Retina (tissue), 1 donor: Measurements from ENCODE around the gene CPNE4.

ENCODE experiments used
- DNase-seq: peaks from one replicate; pipeline ENCODE4 v3.0.0-alpha.2; 2016

The CPNE4 gene

GRCh38 chr3:131795390-131796090 lies 239.3 kb downstream of the CPNE4 start:
- DNase-seq = peak; percentile 8

GRCh38 chr3:131794766-131795388 lies 239.9 kb downstream of the CPNE4 start:
- peak; percentile 55 for DNase-seq

GRCh38 chr3:131793870-131794269 lies 240.9 kb downstream of the CPNE4 start:
- DNase-seq = no peak

- DNase-seq = no peak
Observed at GRCh38 chr3:131789188-131789587, 245.6 kb downstream of the CPNE4 start.

GRCh38 chr3:131786386-131786785 lies 248.4 kb downstream of the CPNE4 start:
- no peak for DNase-seq

- DNase-seq = no peak
Observed at GRCh38 chr3:131782751-131783150, 252.1 kb downstream of the CPNE4 start.

- DNase-seq = no peak
Observed at GRCh38 chr3:131778526-131778925, 256.3 kb downstream of the CPNE4 start.

- DNase-seq = no peak
Observed at GRCh38 chr3:131775650-131776049, 259.2 kb downstream of the CPNE4 start.

- peak; percentile 36 for DNase-seq
Observed at GRCh38 chr3:131772269-131773026, 262.4 kb downstream of the CPNE4 start.

GRCh38 chr3:131762981-131763564 lies 271.7 kb downstream of the CPNE4 start:
- DNase-seq = no peak

- no peak for DNase-seq
Observed at GRCh38 chr3:131756405-131756804, 278.4 kb downstream of the CPNE4 start.

GRCh38 chr3:131755380-131755779 lies 279.4 kb downstream of the CPNE4 start:
- no peak for DNase-seq

GRCh38 chr3:131750256-131750655 lies 284.6 kb downstream of the CPNE4 start:
- DNase-seq = no peak

- DNase-seq = no peak
Observed at GRCh38 chr3:131749826-131750225, 285.0 kb downstream of the CPNE4 start.

- no peak for DNase-seq
Observed at GRCh38 chr3:131747466-131747865, 287.3 kb downstream of the CPNE4 start.

GRCh38 chr3:131744765-131745164 lies 290.0 kb downstream of the CPNE4 start:
- no peak for DNase-seq

GRCh38 chr3:131743126-131743525 lies 291.7 kb downstream of the CPNE4 start:
- no peak for DNase-seq

- DNase-seq = no peak
Observed at GRCh38 chr3:131739211-131739610, 295.6 kb downstream of the CPNE4 start.

- no peak for DNase-seq
Observed at GRCh38 chr3:131738095-131738494, 296.7 kb downstream of the CPNE4 start.

GRCh38 chr3:131735544-131735943 lies 299.3 kb downstream of the CPNE4 start:
- no peak for DNase-seq

GRCh38 chr3:131735116-131735515 lies 299.7 kb downstream of the CPNE4 start:
- DNase-seq = no peak

GRCh38 chr3:131733086-131733841 lies 301.6 kb downstream of the CPNE4 start:
- no peak for DNase-seq

GRCh38 chr3:131731709-131732108 lies 303.1 kb downstream of the CPNE4 start:
- DNase-seq = no peak
